ENCODE results near the gene BEST4. TPM values are rescaled to one million over a fixed set of nuclear protein-coding genes. Genes with fewer than 3 reads are reported as not detected.

BEST4 gene
- total RNA-seq, 1 donor from 2014 or later = 0.12 TPM

DNA sequence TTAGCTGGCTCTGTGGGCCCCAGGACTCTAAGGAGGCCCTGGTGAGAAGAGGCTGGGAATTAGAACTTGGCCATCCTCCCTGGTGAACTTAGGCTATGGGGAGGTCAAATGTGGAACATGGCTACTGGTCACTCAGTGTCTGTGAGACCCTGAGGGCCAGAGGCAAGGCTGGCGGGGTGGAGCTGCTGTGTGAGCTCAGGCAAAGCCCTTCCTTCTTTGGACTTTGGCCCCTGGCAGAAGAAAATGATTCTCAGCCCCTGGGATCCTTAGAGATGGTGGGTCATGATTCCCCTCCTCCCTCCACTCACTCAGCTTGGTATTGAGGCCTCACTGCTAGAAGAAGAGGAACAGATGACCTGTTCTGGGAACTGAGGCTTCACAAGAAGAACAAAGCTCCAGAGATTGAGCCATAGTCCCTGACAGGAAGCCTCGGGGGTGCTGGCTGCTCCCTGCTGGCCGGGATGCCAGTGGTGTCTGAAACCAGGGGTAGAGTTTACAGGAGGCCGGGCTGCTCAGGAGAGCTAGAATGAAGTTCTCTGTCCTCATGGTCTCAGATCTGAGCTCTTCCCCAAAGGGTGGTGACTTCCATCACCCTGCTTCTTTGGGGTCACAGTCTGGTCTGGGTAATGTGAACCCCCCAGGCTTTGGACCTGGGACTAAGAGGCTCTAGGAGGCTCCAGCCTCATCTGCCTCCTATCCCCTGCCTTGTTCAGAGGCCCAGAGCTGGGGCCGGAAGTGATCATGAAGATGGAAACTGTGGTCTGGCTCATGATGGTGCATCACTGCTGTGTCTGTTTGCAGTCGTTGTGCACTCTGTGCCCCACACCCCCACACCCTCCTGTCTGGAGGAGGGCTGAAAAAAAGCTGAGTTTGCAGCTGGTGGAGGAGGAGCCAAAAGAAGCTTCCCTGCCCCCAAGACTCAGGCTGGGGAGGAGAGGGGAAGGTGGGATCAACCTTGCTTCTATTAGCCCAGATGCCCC lies 21.3 kb upstream of the BEST4 start:
- peak overlapping the region; percentile 48 for H3K4me3 ChIP-seq (ENCODE audit: low read depth, low read length)
- TF ChIP-seq, protein P1, sequence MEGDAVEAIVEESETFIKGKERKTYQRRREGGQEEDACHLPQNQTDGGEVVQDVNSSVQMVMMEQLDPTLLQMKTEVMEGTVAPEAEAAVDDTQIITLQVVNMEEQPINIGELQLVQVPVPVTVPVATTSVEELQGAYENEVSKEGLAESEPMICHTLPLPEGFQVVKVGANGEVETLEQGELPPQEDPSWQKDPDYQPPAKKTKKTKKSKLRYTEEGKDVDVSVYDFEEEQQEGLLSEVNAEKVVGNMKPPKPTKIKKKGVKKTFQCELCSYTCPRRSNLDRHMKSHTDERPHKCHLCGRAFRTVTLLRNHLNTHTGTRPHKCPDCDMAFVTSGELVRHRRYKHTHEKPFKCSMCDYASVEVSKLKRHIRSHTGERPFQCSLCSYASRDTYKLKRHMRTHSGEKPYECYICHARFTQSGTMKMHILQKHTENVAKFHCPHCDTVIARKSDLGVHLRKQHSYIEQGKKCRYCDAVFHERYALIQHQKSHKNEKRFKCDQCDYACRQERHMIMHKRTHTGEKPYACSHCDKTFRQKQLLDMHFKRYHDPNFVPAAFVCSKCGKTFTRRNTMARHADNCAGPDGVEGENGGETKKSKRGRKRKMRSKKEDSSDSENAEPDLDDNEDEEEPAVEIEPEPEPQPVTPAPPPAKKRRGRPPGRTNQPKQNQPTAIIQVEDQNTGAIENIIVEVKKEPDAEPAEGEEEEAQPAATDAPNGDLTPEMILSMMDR (conservative IDR thresholded peaks at IDR 0.05; ENCODE audit: low read depth, low read length) = peak; percentile 32
- DNase-seq (ENCODE audit: low read depth) = no peak

DNA sequence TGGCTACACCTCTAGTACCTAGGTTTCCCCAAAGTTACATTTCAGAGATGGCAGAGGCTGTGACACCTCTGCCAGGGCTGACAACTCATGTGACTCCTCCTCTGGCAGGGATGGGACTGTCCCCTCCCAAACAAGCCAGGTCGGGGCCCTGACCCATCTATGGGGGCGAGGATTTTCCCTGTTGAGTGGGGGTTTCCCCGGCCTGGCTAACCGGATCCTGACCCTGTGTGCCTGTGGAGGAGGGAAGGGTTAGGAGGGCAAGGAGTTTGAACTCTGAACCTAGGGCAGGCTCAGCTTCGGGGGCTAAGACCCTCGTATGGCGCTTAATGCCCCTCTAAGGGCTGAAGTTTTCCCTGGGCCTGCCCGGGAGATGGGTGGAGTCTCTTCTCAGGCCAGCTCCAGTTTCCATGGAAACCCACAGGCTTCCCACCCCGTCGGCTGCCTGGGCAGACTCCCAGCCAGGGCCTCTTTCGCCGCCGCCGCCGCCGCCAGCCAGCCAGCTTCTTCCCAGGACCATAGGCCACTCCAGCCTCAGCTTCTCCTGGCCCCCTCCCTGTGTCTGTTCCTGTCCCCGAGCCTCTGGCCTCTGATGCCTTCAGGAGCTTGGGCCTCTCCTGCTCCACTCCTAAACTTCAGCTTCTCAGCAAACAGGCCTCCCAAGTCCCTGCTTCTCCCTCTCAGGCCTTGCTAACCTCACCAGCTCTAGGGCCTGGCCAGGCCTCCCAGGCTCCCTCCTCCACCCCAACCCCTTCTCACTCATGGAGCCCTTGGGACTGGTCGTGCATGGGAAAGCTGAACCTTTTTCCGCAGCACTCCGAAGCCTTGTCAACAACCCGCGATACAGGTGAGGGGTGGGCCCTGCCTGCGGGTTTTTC lies 20.3 kb upstream of the BEST4 start, which contains the start of gene BTBD19:
Gene BTBD19 (plus strand): TSS at position 461 of the 875 bp plus-strand sequence. CDS start 298 bp downstream, at position 759.
- no peak for DNase-seq (ENCODE audit: low read depth)
- TF ChIP-seq, protein P1 (conservative IDR thresholded peaks at IDR 0.05; ENCODE audit: low read depth, low read length) = no peak
- H3K4me3 ChIP-seq (ENCODE audit: low read depth, low read length) = peak within 1 kb of the TSS; percentile 48

DNA sequence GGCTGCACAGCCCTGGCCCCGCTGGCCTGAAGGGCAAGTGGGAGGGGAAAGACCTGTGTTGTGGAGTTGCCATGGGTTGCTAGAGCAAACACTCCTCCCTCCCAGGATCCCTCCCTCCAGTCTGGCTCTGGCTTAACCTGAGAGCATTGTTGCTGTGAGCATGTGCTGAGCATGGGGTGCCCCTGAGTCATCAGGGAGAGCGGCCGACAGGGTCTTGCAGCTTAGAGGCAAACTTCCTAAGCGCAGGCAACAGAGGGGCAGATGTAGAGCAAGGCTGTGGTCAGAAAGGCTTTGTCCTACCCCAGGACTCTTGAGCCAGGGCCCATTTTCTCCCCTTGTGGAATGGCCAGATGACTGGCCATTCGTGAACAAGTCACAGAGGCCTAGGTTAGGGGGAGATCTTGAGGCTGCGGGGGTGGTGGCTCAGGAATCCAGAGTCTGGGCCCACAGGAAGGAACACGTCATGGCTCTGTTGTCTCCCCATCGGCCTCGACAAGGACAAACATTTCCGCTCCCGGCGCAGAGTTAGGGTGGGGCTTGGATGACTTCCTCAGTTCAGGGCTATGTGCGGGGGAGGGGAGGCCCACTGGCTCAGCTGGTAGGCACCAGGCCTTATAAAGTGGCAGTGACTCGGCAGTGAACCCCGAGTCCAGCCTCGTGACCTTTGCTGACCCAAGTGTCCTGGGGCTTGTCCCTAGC lies 19.5 kb upstream of the BEST4 start:
- DNase-seq (ENCODE audit: low read depth) = peak; percentile 99
- H3K4me3 ChIP-seq (ENCODE audit: low read depth, low read length) = peak overlapping the region; percentile 48
- TF ChIP-seq, protein P1 (conservative IDR thresholded peaks at IDR 0.05; ENCODE audit: low read depth, low read length) = no peak

DNA sequence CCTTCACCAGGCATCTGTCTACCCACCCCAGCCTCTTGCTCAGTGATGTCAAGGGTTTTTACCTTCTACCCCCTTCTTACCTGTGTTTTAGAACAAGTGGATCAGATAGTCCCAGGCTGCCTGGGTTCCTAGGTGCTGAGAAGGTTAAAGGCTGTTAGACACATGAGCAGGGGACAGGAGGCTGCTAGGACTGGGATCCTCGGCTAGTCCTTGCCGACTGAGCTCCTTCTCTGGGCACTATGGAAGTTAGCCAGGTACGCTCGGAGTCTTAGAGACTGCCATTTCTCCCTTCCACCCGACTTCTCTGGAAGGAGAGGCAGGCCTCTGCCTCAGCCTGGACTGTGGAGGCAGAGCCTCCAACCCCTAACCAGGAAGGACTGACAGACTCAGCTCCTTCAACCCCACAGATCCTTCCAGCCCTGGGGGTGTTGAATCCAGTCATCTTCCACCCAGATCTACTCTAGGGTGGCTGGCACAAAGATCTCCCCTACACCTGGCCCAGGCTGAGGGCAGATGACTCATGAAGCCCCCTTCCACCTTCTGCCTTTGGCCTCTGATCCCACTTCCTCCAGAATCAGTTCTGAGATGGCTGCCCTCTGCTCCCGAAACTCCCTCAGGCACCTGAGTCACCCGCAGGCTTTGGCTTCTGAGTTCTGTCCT lies 18.9 kb upstream of the BEST4 start, which contains the start of gene DYNLT4:
Gene DYNLT4 (minus strand): TSS at position 648 of the 660 bp plus-strand sequence. CDS start 683 bp downstream, outside the sequence.
- TF ChIP-seq, protein P1 (conservative IDR thresholded peaks at IDR 0.05; ENCODE audit: low read depth, low read length) = no peak
- DNase-seq (ENCODE audit: low read depth) = no peak
- H3K4me3 ChIP-seq (ENCODE audit: low read depth, low read length) = peak within 1 kb of the TSS; percentile 48

DNA sequence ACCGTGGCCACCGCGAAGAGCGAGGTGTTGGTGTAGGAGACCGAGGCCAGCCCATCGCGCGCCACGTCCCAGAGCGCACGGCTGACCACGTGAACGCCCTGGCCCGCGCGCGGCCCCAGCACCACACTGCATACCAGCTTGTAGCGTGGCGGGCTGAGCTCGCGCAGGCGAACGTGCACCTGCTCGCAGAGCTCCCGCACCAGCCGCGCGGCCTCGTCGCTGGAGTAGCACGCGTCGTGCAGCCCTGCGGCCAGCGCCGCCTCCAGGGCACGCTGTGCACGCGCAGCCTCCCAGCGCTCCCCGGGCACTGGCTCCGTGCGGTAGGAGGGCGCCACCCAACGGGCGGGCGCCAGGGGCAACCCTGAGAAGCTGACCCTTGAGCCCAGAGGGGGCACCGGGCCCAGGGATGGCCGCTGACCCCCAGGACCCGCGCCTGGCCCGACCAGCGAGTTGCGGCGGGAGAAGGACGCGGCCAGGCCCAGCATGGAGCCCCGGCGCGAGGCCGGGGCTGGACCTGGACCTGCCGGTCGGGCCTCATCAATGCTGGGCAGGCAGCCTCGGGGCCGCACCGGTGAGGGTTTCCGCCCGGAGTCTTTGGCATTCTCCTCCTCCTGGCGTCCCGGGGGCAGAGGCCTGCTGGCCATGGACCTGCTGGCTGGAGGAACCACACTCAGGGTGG lies 18.2 kb upstream of the BEST4 start:
- no peak overlapping the region for H3K4me3 ChIP-seq (ENCODE audit: low read depth, low read length)
- TF ChIP-seq, protein P1 (conservative IDR thresholded peaks at IDR 0.05; ENCODE audit: low read depth, low read length) = no peak
- DNase-seq (ENCODE audit: low read depth) = no peak
